NCI-H524 (cell line): ENCODE data around the gene SNU13.
"Not testable (repeated sequence)": the region's sequence is repeated elsewhere in the genome, so short reads cannot be mapped to it uniquely, and the experiment has no call there.

Experiments
- DNase-seq, 2 experiments: peaks; one replicate each; lab custom pipeline; 2025; lab: John Stamatoyannopoulos, UW

SNU13 gene

DNA sequence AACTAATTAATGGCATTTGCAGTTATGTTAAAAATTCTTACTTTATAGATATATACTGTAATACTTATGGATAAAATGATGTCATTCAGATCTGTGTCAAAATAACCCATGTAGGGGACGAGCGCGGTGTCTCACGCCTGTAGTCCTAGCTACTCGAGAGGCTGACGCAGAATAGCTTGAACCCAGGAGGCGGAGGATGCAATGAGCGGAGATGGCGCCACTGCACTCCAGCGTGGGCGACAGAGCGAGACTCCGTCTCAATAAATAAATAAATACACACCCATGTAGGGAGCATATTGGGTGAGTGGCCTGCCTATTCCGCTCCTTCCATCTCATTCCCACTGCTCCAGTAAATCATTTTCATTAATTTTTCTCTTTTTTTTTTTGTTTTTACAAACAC, 7.1 kb downstream of the SNU13 start:
- DNase-seq: no peak

DNA sequence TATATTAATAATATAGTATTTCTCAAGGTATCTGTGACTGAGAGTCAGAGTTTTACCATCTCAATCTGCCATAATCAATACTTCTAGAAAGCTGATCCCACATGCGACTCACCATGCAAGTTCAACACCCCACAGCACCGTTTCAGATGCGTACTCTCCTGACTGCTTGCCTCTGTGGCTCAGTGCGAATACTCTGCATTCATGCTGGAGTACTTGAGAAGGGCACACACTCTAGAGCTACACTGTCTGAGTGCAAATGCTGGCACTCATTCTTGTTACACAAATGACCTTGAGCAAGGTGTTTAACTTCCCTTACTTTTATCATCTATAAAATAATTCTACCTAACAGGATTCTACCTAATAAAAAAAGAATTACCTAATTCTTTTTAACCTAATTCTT, 12.5 kb downstream of the SNU13 start:
- no peak for DNase-seq

DNA sequence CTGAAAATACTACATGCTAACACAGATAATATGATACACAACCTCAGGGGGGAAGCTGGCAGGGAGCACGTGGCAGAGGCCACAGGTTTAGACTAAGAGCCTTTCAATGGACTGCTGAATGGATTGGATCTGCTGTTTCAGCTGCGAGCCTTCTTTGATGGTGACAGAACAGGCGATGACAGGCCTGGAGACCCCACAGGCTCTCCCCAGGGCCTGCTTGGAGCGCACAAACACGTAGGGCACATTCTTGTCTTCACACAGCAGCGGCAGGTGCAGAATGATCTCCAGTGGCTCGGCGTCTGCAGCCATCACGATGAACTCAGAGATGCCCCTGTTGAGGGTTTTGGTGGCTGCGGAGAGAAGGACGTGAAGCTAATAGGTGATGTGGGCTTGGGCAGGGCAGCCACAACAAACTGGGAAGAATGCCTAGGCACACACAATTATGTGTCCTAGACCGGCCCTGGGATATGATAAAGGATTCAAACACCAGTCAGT, 13.8 kb downstream of the SNU13 start:
- no peak for DNase-seq

DNA sequence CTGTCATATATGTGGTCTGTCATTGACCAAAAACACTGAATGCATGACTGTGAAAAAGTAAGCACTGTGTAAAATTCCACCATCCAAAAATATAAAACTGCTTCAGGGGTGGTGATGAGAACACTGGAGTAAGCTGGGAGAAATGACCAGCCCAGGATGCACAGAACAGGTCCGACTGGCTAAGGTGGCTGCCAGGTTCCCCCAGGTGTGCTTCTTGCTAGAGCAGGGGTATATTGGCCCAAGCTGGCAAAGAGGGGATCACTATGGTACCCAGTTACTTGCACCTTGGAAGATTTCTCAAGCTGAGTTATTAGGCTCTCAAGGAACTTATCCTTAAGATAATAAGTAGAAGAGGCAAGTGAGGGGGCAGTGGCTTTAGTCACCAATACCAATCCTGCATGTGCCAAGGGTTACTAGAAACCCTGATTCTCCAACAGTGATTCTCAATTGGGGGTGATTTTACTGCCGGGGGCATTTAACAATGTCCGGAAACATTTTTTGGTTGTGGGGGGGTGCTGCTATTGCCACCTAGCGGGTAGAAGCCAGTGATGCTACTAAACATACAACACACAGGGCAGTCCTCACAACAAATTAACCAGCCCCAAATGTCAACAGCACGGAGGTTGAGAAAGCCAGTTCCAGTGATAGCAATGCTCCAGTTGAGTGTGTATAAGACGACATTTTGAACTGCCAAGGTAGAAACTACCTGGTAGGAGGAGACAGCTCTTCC, 15.7 kb downstream of the SNU13 start:
- DNase-seq: no peak

DNA sequence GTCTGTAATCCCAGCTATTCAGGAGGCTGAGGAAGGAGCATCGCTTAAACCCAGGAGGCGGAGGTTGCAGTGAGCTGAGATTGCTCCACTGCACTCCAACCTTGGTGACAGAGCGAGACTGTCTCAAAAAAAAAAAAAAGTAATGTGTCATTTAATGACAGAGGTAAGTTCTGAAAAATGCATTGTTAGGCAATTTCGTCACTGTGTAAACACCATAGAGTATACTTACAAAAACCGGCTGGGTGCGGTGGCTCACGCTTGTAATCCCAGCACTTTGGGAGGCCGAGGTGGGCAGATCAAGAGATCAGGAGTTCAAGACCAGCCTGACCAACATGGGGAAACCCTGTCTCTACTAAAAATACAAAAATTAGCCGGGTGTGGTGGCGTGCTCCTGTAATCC, 16.6 kb downstream of the SNU13 start:
- DNase-seq: not testable (repeated sequence)

GRCh38 chr22:41668971-41669911, 19.4 kb downstream of the SNU13 start:
- DNase-seq: no peak

- DNase-seq: no peak
These were observed 23.7 kb downstream of the SNU13 start for GRCh38 chr22:41664951-41665350.

- DNase-seq: no peak
These were observed 24.2 kb downstream of the SNU13 start for GRCh38 chr22:41664490-41664889.

GRCh38 chr22:41663594-41663993, 25.1 kb downstream of the SNU13 start:
- DNase-seq: not testable (repeated sequence)

- no peak for DNase-seq
These were observed 27.0 kb downstream of the SNU13 start for GRCh38 chr22:41661713-41662112.

DNA sequence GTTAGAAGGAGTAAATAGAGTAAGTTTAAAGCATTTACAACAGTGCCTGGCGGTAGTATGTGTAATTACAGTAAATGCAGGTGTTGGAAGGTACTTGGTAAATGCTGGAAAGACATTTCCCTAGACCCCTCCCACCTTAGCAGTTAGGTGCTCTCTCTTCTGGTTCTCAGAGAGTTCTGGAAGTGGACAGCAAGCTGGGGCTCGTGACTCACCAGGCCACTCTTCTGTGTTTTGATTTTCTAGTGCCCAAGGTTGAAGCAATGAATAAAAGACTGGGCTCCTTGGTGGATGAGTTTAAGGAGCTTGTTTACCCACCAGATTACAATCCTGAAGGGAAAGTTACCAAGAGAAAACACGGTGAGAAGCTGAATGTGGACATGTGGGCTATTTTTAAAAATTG, 27.6 kb downstream of the SNU13 start:
- no peak for DNase-seq

GRCh38 chr22:41660416-41660815, 28.3 kb downstream of the SNU13 start:
- DNase-seq: no peak

DNA sequence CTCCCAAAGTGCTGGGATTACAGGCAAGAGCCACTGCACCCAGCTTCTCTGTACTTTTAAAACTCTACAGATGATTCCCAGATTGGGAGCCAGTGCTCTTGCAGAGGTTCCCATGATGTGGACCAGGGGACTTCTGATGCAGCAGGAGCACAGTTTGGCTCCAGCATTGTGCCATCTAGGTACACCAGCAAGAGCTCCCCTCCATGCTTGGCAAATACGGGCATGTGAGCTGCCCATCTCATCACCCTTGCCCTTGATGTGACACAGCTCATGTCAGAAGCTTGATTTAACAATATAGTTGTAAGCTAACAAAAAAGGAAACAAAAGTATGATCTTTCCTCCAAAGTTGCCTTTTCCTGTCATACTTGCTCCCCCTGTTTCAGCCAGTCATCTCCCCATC, 28.7 kb downstream of the SNU13 start:
- DNase-seq: no peak

GRCh38 chr22:41658869-41659268, 29.8 kb downstream of the SNU13 start:
- DNase-seq: no peak

DNA sequence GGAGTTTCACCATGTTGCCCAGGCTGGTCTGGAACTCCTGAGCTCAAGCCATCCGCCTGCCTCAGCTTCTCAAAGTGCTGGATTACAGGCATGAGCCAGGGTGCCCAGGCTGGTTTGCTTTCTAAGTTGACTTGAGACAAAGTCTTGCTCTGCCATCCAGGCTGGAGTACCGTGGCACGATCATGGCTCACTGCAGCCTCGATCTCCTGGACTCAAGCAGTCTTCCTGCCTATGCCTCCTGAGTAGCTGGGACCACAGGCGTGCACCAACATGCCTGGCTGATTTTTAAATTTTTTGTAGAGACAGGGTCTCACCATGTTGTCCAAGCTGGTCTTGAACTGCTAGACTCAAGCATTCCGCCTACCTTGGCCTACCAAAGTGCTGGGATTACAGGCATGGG, 31.0 kb downstream of the SNU13 start:
- no peak for DNase-seq

DNA sequence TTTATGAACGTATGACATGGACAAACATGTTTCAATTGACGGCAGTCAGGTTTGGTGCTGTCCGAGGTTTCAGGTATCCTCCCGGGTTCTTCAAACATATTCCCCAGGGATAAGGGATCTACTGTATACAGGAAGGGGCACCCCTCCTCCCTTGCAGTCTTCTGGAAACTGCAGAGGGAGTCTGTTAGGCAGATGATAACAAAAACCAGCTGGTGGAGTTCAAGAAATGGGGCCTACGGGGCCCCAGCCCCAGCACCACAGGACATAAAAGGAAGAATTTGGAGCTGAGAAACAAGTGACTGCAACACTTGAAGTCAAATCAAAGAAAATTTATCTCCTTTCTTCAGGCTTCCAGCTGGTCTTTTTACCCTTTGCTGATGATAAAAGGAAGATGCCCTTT, 32.1 kb downstream of the SNU13 start:
- no peak for DNase-seq

DNA sequence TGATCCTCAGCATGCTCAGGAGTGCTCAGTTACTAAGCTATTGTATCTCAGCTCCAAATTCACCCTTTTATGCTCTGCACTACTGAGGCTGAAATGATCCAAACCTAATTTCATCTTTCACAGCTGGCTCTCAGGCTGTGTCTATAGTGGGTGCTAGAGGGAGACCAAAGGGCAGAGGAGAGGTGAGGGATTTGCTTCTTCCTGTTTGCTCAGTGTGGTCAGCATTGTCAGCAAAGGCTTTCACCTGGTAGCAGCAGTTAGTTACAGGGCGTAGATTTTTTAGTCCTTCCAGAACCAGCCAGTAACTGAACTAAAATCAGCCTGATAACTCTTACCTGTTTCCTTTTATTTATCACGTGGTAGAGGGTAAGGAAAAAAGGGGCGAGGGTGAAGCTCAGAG, 34.3 kb downstream of the SNU13 start:
- DNase-seq: no peak

DNA sequence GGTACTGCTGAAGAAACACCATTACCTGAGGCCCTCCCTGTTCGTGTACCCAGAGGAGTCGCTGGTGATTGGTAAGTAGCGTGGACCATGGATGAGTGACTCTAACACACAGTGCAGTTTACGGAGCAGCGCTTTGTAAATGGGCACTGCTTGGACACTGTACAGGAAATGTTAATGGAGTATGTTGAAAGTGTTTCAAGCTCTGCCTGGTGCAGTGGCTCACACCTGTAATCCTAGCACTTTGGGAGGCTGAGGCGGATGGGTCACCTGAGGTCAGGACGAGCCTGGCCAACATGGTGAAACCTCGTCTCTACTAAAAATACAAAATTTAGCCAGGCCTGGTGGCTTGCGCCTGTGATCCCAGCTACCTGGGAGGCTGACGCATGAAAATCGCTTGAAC, 37.8 kb downstream of the SNU13 start:
- no peak for DNase-seq

GRCh38 chr22:41650229-41650628, 38.4 kb downstream of the SNU13 start:
- no peak for DNase-seq

DNA sequence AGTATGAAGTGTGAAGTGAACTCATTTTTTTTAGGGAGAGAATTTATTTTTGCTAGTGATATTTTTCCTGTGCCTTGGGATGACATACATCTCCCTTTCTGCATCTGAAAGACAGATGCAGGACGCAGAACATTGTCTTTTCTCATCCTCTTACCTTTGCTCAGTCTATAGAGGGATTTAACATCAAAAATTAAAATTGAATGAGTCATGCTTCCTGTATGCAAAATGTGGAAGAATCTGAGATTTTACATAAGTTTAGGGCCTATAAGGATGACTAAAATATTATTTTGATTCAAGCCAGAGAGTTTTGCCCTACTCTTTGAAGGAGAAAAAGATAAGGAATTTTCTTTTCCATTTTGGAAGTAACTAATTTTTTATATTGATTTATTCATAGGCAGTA, 40.2 kb downstream of the SNU13 start:
- DNase-seq: no peak

GRCh38 chr22:41647771-41648170, 40.9 kb downstream of the SNU13 start:
- no peak for DNase-seq

DNA sequence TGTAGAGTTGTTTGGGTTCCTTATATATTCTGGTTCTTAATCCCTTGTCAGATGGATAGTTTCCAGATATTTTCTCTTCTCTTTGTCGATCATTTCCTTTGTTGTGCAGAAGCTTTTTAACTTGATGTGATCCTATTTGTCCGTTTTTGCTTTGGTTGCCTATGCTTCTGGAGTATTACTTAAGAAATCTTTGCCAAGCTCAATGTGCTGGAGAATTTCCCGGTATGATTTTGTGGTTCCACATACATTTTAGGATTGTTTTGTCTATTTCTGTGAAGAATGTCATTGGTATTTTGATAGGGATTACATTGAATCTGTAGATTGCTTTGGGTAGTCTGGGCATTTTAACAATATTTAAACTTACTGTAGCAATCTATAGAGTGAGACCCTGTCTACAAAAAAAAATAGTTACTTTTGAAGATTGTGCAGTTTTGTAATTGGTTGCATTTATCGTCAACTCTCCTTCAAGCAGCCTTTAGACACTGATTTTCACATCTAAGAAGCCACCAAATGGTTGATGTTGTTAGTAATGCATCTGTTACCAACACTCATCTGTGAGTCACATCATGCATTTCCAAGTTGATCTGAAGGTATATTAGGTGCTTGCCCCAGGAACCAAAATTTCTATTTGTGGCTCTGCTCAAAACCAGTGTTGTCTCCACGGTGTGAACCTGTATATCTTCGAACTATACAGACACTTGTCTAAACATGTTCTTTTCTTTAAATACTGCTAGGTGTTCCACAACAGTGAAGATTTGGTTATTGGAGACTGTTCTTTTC, 46.1 kb downstream of the SNU13 start:
- no peak for DNase-seq
